Neural cell (in vitro differentiated cells): ENCODE measurements around the gene SLC43A3.
"Not testable (repeated sequence)": the region's sequence is repeated elsewhere in the genome, so short reads cannot be mapped to it uniquely, and the experiment has no call there.

Experiments
- TAF1 ChIP-seq: IDR thresholded peaks from 2 replicates; pipeline ENCODE4 v1.6.1; 2012; ENCODE audit warnings: low read depth
- TF ChIP-seq, protein P1 (sequence below): fragments of 450-650 bp; IDR thresholded peaks from 2 replicates; pipeline ENCODE4 v1.5.1; 2014; ENCODE audit warnings: antibody characterized with exemption, mild to moderate bottlenecking, moderate library complexity; ENCODE audit not compliant: poor library complexity, severe bottlenecking
- TF ChIP-seq, protein P2 (sequence below): IDR thresholded peaks from 2 replicates; pipeline ENCODE4 v1.6.1; 2012; ENCODE audit warnings: borderline replicate concordance

DNA sequence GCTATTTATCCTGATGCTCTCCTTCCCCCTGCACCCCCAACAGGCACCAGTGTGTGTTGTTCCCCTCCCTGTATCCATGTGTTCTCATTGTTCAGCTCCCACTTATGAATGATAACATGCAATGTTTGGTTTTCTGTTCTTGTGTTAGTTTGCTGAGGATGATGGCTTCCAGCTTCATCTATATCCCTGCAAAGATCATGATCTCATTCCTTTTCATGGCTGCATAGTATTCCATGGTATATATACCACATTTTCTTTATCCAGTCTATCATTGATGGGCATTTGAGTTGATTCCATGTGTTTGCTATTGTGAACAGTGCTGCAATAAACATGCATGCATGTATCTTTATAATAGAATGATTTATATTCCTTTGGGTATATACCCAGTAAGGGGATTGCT, 65.5 kb downstream of the SLC43A3 start:
- TF ChIP-seq TAF1: not testable (repeated sequence)
- TF ChIP-seq, protein P1, sequence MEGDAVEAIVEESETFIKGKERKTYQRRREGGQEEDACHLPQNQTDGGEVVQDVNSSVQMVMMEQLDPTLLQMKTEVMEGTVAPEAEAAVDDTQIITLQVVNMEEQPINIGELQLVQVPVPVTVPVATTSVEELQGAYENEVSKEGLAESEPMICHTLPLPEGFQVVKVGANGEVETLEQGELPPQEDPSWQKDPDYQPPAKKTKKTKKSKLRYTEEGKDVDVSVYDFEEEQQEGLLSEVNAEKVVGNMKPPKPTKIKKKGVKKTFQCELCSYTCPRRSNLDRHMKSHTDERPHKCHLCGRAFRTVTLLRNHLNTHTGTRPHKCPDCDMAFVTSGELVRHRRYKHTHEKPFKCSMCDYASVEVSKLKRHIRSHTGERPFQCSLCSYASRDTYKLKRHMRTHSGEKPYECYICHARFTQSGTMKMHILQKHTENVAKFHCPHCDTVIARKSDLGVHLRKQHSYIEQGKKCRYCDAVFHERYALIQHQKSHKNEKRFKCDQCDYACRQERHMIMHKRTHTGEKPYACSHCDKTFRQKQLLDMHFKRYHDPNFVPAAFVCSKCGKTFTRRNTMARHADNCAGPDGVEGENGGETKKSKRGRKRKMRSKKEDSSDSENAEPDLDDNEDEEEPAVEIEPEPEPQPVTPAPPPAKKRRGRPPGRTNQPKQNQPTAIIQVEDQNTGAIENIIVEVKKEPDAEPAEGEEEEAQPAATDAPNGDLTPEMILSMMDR: not testable (repeated sequence)
- TF ChIP-seq, protein P2, sequence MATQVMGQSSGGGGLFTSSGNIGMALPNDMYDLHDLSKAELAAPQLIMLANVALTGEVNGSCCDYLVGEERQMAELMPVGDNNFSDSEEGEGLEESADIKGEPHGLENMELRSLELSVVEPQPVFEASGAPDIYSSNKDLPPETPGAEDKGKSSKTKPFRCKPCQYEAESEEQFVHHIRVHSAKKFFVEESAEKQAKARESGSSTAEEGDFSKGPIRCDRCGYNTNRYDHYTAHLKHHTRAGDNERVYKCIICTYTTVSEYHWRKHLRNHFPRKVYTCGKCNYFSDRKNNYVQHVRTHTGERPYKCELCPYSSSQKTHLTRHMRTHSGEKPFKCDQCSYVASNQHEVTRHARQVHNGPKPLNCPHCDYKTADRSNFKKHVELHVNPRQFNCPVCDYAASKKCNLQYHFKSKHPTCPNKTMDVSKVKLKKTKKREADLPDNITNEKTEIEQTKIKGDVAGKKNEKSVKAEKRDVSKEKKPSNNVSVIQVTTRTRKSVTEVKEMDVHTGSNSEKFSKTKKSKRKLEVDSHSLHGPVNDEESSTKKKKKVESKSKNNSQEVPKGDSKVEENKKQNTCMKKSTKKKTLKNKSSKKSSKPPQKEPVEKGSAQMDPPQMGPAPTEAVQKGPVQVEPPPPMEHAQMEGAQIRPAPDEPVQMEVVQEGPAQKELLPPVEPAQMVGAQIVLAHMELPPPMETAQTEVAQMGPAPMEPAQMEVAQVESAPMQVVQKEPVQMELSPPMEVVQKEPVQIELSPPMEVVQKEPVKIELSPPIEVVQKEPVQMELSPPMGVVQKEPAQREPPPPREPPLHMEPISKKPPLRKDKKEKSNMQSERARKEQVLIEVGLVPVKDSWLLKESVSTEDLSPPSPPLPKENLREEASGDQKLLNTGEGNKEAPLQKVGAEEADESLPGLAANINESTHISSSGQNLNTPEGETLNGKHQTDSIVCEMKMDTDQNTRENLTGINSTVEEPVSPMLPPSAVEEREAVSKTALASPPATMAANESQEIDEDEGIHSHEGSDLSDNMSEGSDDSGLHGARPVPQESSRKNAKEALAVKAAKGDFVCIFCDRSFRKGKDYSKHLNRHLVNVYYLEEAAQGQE: not testable (repeated sequence)
